Esophagus muscularis mucosa (tissue), 4 donors: ENCODE data around the gene CNTNAP2. TPM values are rescaled to one million over a fixed set of nuclear protein-coding genes. Genes with fewer than 3 reads are reported as not detected.
A peak's percentile ranks its signal among the peaks of the same experiment; 100 is the strongest.

Source experiments
- DNase-seq: peaks from one replicate; pipeline ENCODE4 v3.0.0-alpha.2; 2017; ENCODE audit errors: extremely low spot score
- H3K27ac ChIP-seq, 4 donors: fragments of 200-600 bp; sonication (generic); replicated peaks in 1 of 4; 1 replicate in 3 of 4; 2 replicates in 1 of 4; pipeline ENCODE4 v1.5.1; 2016 to 2019; ENCODE audit warnings: mild to moderate bottlenecking in 1 of 4
- H3K27me3 ChIP-seq, 4 donors: fragments of 200-600 bp; sonication (generic); one replicate each; pipeline versions ENCODE4 v1.5.1 to v1.6.0; 2016 to 2019
- H3K36me3 ChIP-seq, 4 donors: fragments of 200-600 bp; sonication (generic); one replicate each; pipeline ENCODE4 v1.5.1; 2016 to 2019
- H3K4me1 ChIP-seq, 4 donors: fragments of 200-600 bp; sonication (generic); one replicate each; pipeline ENCODE4 v1.5.1; 2016 to 2019
- H3K4me3 ChIP-seq, 4 donors: fragments of 200-600 bp; sonication (generic); 1 replicate in 2 of 4; 2 replicates in 2 of 4; pipeline ENCODE4 v1.5.1; 2016 to 2019; ENCODE audit warnings: mild to moderate bottlenecking in 4 of 4, moderate library complexity in 1 of 4
- H3K9me3 ChIP-seq, 4 donors: fragments of 200-600 bp; sonication (generic); 1 replicate in 3 of 4; 2 replicates in 1 of 4; pipeline ENCODE4 v1.5.1; 2016 to 2019
- CTCF ChIP-seq, 3 experiments: fragments of 200-600 bp in 2 of 3; fragments of 450-650 bp in 1 of 3; sonication (generic) in 2 of 3; IDR thresholded peaks; one replicate each; pipeline ENCODE4 v1.5.1; 2017 to 2019; ENCODE audit warnings: antibody characterized with exemption in 3 of 3, mild to moderate bottlenecking in 2 of 3, moderate library complexity in 1 of 3
- EP300 ChIP-seq: sonication (generic); formaldehyde crosslinking; IDR thresholded peaks from one replicate; pipeline ENCODE4 v1.6.1; 2017; ENCODE audit warnings: antibody characterized with exemption
- POLR2A ChIP-seq: fragments of 450-650 bp; IDR thresholded peaks from one replicate; pipeline ENCODE4 v1.6.1; 2017; ENCODE audit warnings: antibody characterized with exemption, moderate library complexity, mild to moderate bottlenecking, low read depth
- POLR2AphosphoS5 ChIP-seq, 2 donors: sonication (generic); formaldehyde crosslinking; IDR thresholded peaks; one replicate each; pipeline ENCODE4 v1.6.1; 2017; ENCODE audit warnings: antibody characterized with exemption in 2 of 2
- WGBS: methylation state at CpG from one replicate; pipeline ENCODE4 v1.1.5; 2018; 5-methylcytosine and 5-hydroxymethylcytosine counted together
- intact Hi-C: fragments of 100-400 bp; cut with DNase I; formaldehyde crosslinking; loops from one replicate; pipeline ENCODE4 v1.15.1; 2023
- total RNA-seq, 4 donors: library from RNA; depleted of rRNA; stranded (reverse); fragments of >200 nt; gene quantifications; one replicate each; pipeline versions ENCODE4 v1.1.0 to v1.2.1, GENCODE V29; 2016

Gene CNTNAP2
- total RNA-seq, 4 donors from 2014 or later = 1.2 to 2.9 (median 1.9) TPM

GRCh38 chr7:148367731-148368475 is 2251.3 kb downstream of the CNTNAP2 start:
- H3K36me3 ChIP-seq = no peaks in the 10 kb centered on the region
- WGBS = 86% methylated on average over 9 of the region's 9 CpGs
- peak; percentile 79 for DNase-seq
- no peak overlapping the region for H3K4me3 ChIP-seq
- H3K27ac ChIP-seq = no peak overlapping the region
- no peaks in the 10 kb centered on the region for H3K4me1 ChIP-seq
- no peaks in the 10 kb centered on the region for H3K9me3 ChIP-seq
- intact Hi-C loops = no loop called here
- H3K27me3 ChIP-seq = no peaks in the 10 kb centered on the region
- TF ChIP-seq CTCF (IDR thresholded peaks at IDR 0.05) = no peak
- no peak for TF ChIP-seq POLR2AphosphoS5 (IDR thresholded peaks at IDR 0.05)
- TF ChIP-seq EP300 = no peak
- no peak for TF ChIP-seq POLR2A

- DNase-seq = peak; percentile 29
- intact Hi-C loops = no loop called here
- no peak overlapping the region for H3K27ac ChIP-seq
- WGBS = 80% methylated on average over 10 of the region's 10 CpGs
- no peaks in the 10 kb centered on the region for H3K4me1 ChIP-seq
- H3K4me3 ChIP-seq = no peak overlapping the region
- no peaks in the 10 kb centered on the region for H3K27me3 ChIP-seq
- H3K9me3 ChIP-seq = no peaks in the 10 kb centered on the region
- TF ChIP-seq POLR2A = no peak
- TF ChIP-seq EP300 = no peak
- no peak for TF ChIP-seq CTCF (IDR thresholded peaks at IDR 0.05)
- TF ChIP-seq POLR2AphosphoS5 (IDR thresholded peaks at IDR 0.05) = no peak
- no peaks in the 10 kb centered on the region for H3K36me3 ChIP-seq
Observed at GRCh38 chr7:148368562-148368961, 2252.0 kb downstream of the CNTNAP2 start.

- Histone ChIP-seq H3K9me3 (no peaks in the 10 kb centered on the region), H3K36me3 (no peaks in the 10 kb centered on the region), H3K27ac (no peak overlapping the region), H3K27me3 (no peaks in the 10 kb centered on the region), H3K4me3 (no peak overlapping the region), H3K4me1 (peaks cover 0 to 11% (median 10%) of the 10 kb centered on the region in 4 donors)
- TF ChIP-seq POLR2AphosphoS5 (IDR thresholded peaks at IDR 0.05) (no peak), CTCF (IDR thresholded peaks at IDR 0.05) (no peak), EP300 (no peak), POLR2A (no peak)
- intact Hi-C loops = no loop called here
- WGBS = 84% methylated on average over 11 of the region's 11 CpGs
- peak; percentile 45 for DNase-seq
Observed at GRCh38 chr7:148371280-148371937, 2254.8 kb downstream of the CNTNAP2 start.

- no peak overlapping the region for H3K4me3 ChIP-seq
- H3K27me3 ChIP-seq = no peaks in the 10 kb centered on the region
- H3K27ac ChIP-seq = peak overlapping the region; percentile 15 to 66 (median 40)
- H3K9me3 ChIP-seq = no peaks in the 10 kb centered on the region
- no peak for TF ChIP-seq EP300
- no peak for TF ChIP-seq POLR2AphosphoS5 (IDR thresholded peaks at IDR 0.05)
- no peak for TF ChIP-seq CTCF (IDR thresholded peaks at IDR 0.05)
- TF ChIP-seq POLR2A = no peak
- DNase-seq = peak; percentile 37
- WGBS = 52% methylated on average over 7 of the region's 7 CpGs
- intact Hi-C loops = no loop called here
- H3K4me1 ChIP-seq = peaks cover 0 to 14% (median 11%) of the 10 kb centered on the region in 4 donors
- no peaks in the 10 kb centered on the region for H3K36me3 ChIP-seq
Observed at GRCh38 chr7:148374396-148375259, 2258.0 kb downstream of the CNTNAP2 start.
